Inferior parietal cortex (tissue), 1 donor: ENCODE measurements around the gene ZNRF3.
A peak's percentile ranks its signal among the peaks of the same experiment; 100 is the strongest.

Source experiments
- DNase-seq: peaks from one replicate; pipeline ENCODE4 v3.0.0-alpha.2; 2016; ENCODE audit errors: extremely low spot score

Gene ZNRF3

DNA sequence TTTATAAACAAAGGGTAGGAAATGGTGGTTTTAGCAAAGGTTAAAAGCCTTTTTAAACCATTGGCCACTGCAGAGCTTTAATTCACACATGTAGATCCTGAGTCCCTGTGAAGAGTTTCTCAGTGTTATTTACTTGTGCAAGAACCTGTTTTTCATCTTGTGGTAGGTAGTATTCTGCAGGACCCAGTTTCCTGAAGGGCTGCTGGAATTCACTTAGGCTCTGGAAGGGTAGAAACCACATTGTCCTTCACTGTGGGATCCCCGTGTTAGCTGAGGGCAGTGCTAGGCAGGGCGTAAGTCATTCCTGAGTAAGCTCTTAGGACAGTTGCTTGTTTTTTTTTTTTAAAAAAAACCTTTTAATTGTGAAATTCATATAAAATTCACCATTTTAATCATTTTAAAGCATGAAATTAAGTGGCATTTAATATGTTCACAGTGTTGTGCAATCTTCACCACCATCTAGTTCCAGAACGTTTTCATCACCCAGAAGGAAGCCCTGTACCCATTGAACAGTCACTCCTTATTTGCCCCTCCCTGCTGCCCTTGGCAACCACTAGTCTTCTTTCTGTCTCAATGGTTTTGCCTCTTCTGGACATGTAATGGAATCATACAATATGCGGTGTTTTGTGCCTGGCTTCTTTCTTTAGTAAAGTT lies 100.5 kb downstream of the ZNRF3 start:
- DNase-seq: no peak

GRCh38 chr22:28984482-28985158 lies 101.2 kb downstream of the ZNRF3 start:
- DNase-seq: no peak

DNA sequence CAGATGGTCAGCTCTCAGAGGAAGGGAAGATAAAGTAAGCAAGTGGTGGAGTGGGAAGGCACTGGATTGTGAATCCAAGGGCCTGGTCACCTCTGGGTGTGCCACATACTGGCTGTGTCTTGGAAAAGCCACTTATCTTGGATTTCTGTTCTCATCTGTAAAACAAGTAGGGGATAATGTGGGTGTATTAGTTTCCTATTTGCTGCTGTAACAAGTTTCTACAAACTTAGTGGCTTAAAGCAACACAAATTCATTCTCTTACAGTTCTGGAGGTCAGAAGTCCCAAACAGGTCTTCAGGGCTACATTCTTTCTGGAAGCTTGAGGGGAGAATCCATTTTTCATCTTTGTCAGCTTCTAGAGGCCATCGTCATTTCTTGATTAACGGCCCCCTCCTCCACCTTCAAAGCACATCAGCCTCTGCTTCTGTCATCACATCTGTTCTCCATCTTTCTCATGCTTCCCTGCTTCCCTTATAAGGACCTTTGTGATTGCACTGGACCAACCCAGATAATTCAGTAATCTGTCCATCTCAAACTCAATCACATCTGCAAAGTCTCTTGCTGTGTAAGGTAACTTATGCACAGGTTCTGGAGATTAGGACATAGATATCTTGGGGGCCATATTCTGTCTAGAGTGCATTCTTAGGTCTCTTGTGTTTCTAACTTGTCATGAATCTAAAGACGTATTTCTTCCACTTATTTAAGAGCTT lies 102.4 kb downstream of the ZNRF3 start:
- no peak for DNase-seq

DNA sequence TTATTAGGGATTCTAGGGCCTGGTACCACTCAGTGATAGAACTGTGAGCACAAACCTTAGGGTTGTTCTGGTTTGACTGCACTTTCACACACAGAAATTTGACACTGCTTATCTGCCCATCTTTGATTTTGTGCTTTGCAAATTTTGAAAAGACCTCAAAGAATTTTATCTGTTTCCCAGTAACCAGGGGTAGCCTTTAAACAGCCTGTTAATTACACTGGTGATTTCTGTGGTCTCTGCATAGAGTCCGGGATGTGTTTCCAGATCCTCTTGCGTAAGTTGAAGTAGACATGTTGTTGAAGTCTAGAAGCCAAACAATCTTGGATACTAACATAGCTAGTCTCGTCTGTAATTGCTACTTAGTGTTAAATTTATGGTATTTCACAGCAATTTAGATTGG lies 103.0 kb downstream of the ZNRF3 start:
- no peak for DNase-seq

DNA sequence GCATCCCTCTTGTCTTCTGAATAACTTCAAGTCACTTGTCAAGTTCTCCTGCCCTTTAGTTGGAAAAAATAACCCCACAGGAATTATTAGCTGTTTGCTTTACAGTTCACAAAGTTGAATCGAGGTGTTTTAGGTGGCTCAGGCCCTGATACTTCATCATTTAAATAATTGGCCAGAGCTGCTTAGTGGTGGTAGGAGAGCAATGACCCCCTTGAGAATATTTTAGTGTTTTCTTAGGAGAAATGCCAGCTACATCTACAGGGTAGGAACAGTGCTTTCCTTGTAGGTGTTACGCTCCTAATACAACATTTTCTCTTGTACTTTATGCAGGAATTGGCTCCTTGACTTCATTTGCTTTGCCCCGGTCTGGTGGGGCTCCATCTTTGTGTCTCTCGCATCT lies 105.1 kb downstream of the ZNRF3 start:
- DNase-seq: no peak

GRCh38 chr22:28989035-28989464 lies 105.7 kb downstream of the ZNRF3 start:
- peak; percentile 36 for DNase-seq

GRCh38 chr22:28989484-28989883 lies 106.1 kb downstream of the ZNRF3 start:
- no peak for DNase-seq

DNA sequence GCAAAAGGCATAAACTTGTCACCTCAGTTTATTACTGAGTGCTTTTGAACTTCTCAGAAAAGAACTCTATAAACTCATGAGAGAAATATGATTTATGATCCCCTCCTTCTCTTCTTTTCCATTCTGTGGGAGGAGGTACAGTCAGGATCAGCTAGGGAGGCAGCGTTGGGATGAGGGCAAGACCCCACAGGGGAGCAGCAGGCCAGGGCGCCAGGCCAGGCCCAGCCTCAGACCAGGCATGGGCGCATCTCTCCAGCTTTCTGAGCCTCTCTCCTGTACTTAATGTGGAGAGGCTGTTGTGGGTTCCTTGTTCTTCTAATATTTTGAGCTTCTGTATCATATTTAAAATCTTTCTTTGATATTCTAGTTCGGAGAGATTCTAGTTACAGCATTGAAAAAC lies 106.5 kb downstream of the ZNRF3 start:
- DNase-seq: no peak

- peak; percentile 29 for DNase-seq
Observed at GRCh38 chr22:28992565-28993356, 109.4 kb downstream of the ZNRF3 start.

GRCh38 chr22:28994522-28994921 lies 111.2 kb downstream of the ZNRF3 start:
- DNase-seq: no peak

GRCh38 chr22:28995551-28995950 lies 112.2 kb downstream of the ZNRF3 start:
- no peak for DNase-seq

DNA sequence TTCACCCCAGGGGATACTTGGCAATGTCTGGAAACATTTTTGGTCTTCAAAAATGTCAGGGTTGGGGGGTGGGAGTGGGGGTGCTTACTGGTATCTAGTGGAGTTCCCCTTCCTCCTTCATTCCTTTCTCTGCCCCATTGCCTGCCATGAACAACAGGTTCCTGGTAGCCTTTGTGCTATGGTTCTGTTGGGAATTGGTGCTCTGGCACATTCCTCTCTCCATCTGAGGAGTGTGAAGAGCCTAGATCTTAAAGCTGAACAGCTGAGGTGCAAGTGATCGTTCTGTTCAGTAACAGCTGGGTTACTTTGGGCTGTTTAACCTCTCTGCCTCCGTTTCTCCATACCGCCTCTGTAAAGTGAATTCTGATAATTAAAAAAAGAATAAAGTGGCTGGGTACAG lies 114.0 kb downstream of the ZNRF3 start:
- no peak for DNase-seq

GRCh38 chr22:28998681-28999080 lies 115.3 kb downstream of the ZNRF3 start:
- no peak for DNase-seq

DNA sequence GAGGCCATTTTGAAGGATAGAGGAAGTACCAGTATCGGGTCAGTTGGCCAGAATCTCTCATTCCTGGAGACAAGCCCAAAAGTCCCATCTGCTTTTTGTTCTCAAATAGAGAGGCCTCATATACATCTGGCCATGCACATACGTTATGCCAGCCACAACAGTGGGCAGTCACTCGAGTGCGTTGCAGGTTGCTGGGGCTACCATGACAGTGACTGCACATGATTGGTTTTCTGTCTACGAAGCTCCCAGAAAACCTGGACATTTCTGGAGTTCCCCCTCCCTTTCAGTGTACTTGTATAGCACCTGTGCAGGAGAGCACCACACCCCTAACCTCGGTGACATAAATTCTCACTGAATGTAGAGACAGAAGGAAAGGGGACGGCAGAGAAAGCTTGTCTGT lies 116.1 kb downstream of the ZNRF3 start:
- no peak for DNase-seq

GRCh38 chr22:28999919-29000556 lies 116.7 kb downstream of the ZNRF3 start:
- DNase-seq: no peak

GRCh38 chr22:29000641-29001040 lies 117.3 kb downstream of the ZNRF3 start:
- DNase-seq: no peak

- no peak for DNase-seq
Observed at GRCh38 chr22:29002603-29003002, 119.2 kb downstream of the ZNRF3 start.

GRCh38 chr22:29003552-29003951 lies 120.2 kb downstream of the ZNRF3 start:
- DNase-seq: no peak

DNA sequence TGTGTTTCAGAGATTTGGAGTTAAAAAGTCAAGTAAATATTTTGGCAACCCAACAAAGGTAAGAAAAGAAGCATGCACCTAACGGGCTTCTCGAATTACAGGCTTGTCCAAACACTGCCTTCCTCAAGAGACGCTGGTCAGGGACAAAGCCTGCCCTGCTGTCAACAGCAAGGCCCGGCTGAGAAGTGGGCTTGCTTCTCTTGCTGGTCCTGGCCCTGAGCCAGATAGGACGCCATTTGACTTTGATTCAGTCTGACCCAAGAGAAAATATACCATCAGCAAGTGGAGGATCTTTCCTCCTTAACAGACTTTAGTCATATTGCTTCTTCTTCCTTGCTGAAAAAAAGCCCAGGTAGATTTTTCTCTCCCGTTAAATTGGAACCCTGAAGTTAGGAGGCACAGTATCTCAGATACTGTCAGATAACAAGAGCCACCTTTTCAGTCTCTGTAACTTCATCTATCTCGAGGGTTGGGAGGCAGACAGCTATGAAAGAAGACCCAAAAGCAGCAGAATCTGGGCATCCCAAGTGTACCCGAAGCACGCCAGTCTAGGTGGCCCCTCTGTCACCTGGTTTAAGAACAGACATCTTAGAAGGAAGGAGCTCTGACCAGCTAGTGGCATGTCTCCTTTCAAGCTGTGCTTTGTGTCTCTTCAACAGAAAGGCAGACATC lies 120.7 kb downstream of the ZNRF3 start:
- DNase-seq: no peak

- peak; percentile 27 for DNase-seq
Observed at GRCh38 chr22:29004647-29005371, 121.4 kb downstream of the ZNRF3 start.
